MCF 10A (cell line): ENCODE measurements around the gene RPS28. TPM values are rescaled to one million over a fixed set of nuclear protein-coding genes. Genes with fewer than 3 reads are reported as not detected.
"Not testable (repeated sequence)": the region's sequence is repeated elsewhere in the genome, so short reads cannot be mapped to it uniquely, and the experiment has no call there.

ENCODE experiments used
- BruUV-seq: library from RNA; stranded (reverse); fragments of 400-500 nt; replicated peaks from 2 replicates; lab custom pipeline; 2021; lab: Mats Ljungman, UMichigan
- CTCF ChIA-PET: fragments of 300-600 bp; sonication (Branson Sonifier 250); formaldehyde crosslinking; extraction: SDS; loops from one replicate; lab custom pipeline; 2021; ENCODE audit warnings: antibody characterized with exemption, inconsistent platforms; lab: Yijun Ruan, JAX
- POLR2A ChIA-PET: fragments of 300-600, 350-650 bp; sonication (Branson Sonifier 250); formaldehyde crosslinking; extraction: SDS; loops from one replicate; lab custom pipeline; 2020; ENCODE audit warnings: antibody characterized with exemption, inconsistent platforms; lab: Yijun Ruan, JAX
- DNase-seq: peaks from one replicate; pipeline ENCODE4 v3.0.0-alpha.2; 2018; ENCODE audit not compliant: unreplicated experiment
- H3K27ac Mint-ChIP-seq: one replicate; pipeline ENCODE4 v1.8.0; 2022; ENCODE audit warnings: mild to moderate bottlenecking, low read depth, mixed read lengths; ENCODE audit not compliant: unreplicated experiment
- H3K27me3 Mint-ChIP-seq: one replicate; pipeline ENCODE4 v1.8.0; 2022; ENCODE audit warnings: mixed read lengths; ENCODE audit not compliant: insufficient read depth, unreplicated experiment
- H3K36me3 Mint-ChIP-seq: one replicate; pipeline ENCODE4 v1.8.0; 2022; ENCODE audit warnings: mild to moderate bottlenecking, moderate library complexity, mixed read lengths; ENCODE audit not compliant: insufficient read depth, unreplicated experiment
- H3K4me1 Mint-ChIP-seq: one replicate; pipeline ENCODE4 v1.8.0; 2022; ENCODE audit warnings: mixed read lengths; ENCODE audit not compliant: insufficient read depth, unreplicated experiment
- H3K4me3 Mint-ChIP-seq: one replicate; pipeline ENCODE4 v1.8.0; 2022; ENCODE audit warnings: mild to moderate bottlenecking, moderate library complexity, mixed read lengths; ENCODE audit not compliant: unreplicated experiment
- H3K9me3 Mint-ChIP-seq: one replicate; pipeline ENCODE4 v1.8.0; 2022; ENCODE audit warnings: mixed read lengths; ENCODE audit not compliant: unreplicated experiment
- CTCF ChIP-seq: fragments of 200-600 bp; IDR thresholded peaks from one replicate; pipeline ENCODE4 v1.8.0; 2022; ENCODE audit warnings: antibody characterized with exemption, mild to moderate bottlenecking; ENCODE audit not compliant: unreplicated experiment
- intact Hi-C: fragments of 100-400 bp; cut with micrococcal nuclease; formaldehyde crosslinking; loops from 2 replicates; pipeline ENCODE4 v1.14.1; 2022
- total RNA-seq: library from RNA; stranded (reverse); gene quantifications from 2 replicates; pipeline ENCODE4 v1.2.3, GENCODE V29; 2022

The RPS28 gene
- total RNA-seq, 1 experiment from 2014 or later = 2,362 TPM

GRCh38 chr19:8342684-8343482, 21.6 kb downstream of the RPS28 start, which contains the start of gene KANK3:
Gene KANK3, minus strand, starts transcription at chr19:8343262. Its CDS starts 5,434 bp downstream, at chr19:8337828.
- ChIA-PET CTCF (interaction anchor here (0.6 to 2.2 kb wide), 2 partner anchors 8 to 11 kb away, joined by 3 to 20 read pairs; no protein-coding TSS in a partner anchor), POLR2A (interaction anchor here (1.2 kb wide), 1 partner anchor 8 kb away, joined by 3 read pairs; no protein-coding TSS in a partner anchor)
- Mint-ChIP-seq H3K4me1 (no peaks in the 10 kb centered on the region), H3K27ac (no peak within 1 kb of the TSS), H3K36me3 (peaks cover 6% of the 10 kb centered on the region), H3K9me3 (no peaks in the 10 kb centered on the region), H3K27me3 (no peaks in the 10 kb centered on the region), H3K4me3 (no peak within 1 kb of the TSS)
- no TSS peak for BruUV-seq
- no peak for TF ChIP-seq CTCF
- no peak for DNase-seq
- intact Hi-C loops = loop anchor here (10.0 kb wide), 1 partner anchor 732 kb away; no protein-coding TSS in a partner anchor

GRCh38 chr19:8343483-8343844, 22.2 kb downstream of the RPS28 start:
- no peak for DNase-seq
- H3K4me3 Mint-ChIP-seq = no peak overlapping the region
- no peaks in the 10 kb centered on the region for H3K9me3 Mint-ChIP-seq
- BruUV-seq = no TSS peak
- H3K27ac Mint-ChIP-seq = no peak overlapping the region
- intact Hi-C loops = loop anchor here (10.0 kb wide), 1 partner anchor 731 kb away; no protein-coding TSS in a partner anchor
- TF ChIP-seq CTCF = no peak
- no peaks in the 10 kb centered on the region for H3K4me1 Mint-ChIP-seq
- H3K36me3 Mint-ChIP-seq = peaks cover 6% of the 10 kb centered on the region
- no peaks in the 10 kb centered on the region for H3K27me3 Mint-ChIP-seq
- POLR2A ChIA-PET = interaction anchor here (1.1 to 1.2 kb wide), 2 partner anchors 9 to 19 kb away, joined by 3 to 4 read pairs; no protein-coding TSS in a partner anchor
- CTCF ChIA-PET = interaction anchor here (2.2 kb wide), 1 partner anchor 11 kb away, joined by 20 read pairs; no protein-coding TSS in a partner anchor

- H3K4me3 Mint-ChIP-seq = not testable (repeated sequence)
- CTCF ChIA-PET = interaction anchor here (0.6 to 0.7 kb wide), 2 partner anchors 156 to 188 kb away, joined by 3 to 4 read pairs; no protein-coding TSS in a partner anchor
Observed at GRCh38 chr19:8349629-8350372, 28.5 kb downstream of the RPS28 start.

GRCh38 chr19:8352134-8352827, 31.0 kb downstream of the RPS28 start:
- Mint-ChIP-seq H3K27me3 (no peaks in the 10 kb centered on the region), H3K27ac (no peak overlapping the region), H3K4me3 (no peak overlapping the region), H3K4me1 (peaks cover 23% of the 10 kb centered on the region), H3K9me3 (no peaks in the 10 kb centered on the region), H3K36me3 (peaks cover 5% of the 10 kb centered on the region)
- no peak for TF ChIP-seq CTCF
- no TSS peak for BruUV-seq
- intact Hi-C loops = loop anchor here (10.0 kb wide), 1 partner anchor 103 kb away; no protein-coding TSS in a partner anchor
- ChIA-PET POLR2A (interaction anchor here (0.6 to 2.9 kb wide), 4 partner anchors 13 to 187 kb away, joined by 3 to 9 read pairs (median 4); no protein-coding TSS in a partner anchor), CTCF (interaction anchor here (0.5 to 6.0 kb wide), 15 partner anchors 8 to 322 kb away, joined by 3 to 72 read pairs (median 12); partner anchors contain the start of genes KANK3, MYO1F and RAB11B)
- DNase-seq = no peak

More at GRCh38 chr19:8349629-8350372, 28.5 kb downstream of the RPS28 start:
- DNase-seq, H3K9me3 Mint-ChIP-seq, BruUV-seq, H3K27ac Mint-ChIP-seq, H3K27me3 Mint-ChIP-seq, POLR2A ChIA-PET, H3K36me3 Mint-ChIP-seq: not testable (repeated sequence)
- H3K4me1 Mint-ChIP-seq = peaks cover 11% of the 10 kb centered on the region
- intact Hi-C loops = loop anchor here (10.0 kb wide), 2 partner anchors 105 to 725 kb away; no protein-coding TSS in a partner anchor

GRCh38 chr19:8352845-8353244, 31.5 kb downstream of the RPS28 start:
- ChIA-PET CTCF (interaction anchor here (0.7 to 6.0 kb wide), 26 partner anchors 9 to 233 kb away, joined by 3 to 72 read pairs (median 11); partner anchors contain the start of genes ANGPTL4, KANK3, MYO1F and RAB11B), POLR2A (interaction anchor here (0.6 to 2.9 kb wide), 5 partner anchors 12 to 187 kb away, joined by 3 to 9 read pairs (median 4); partner anchors contain the start of gene RAB11B)
- H3K4me1 Mint-ChIP-seq = peaks cover 23% of the 10 kb centered on the region
- H3K4me3 Mint-ChIP-seq, H3K27ac Mint-ChIP-seq, BruUV-seq, H3K27me3 Mint-ChIP-seq, H3K9me3 Mint-ChIP-seq, DNase-seq, H3K36me3 Mint-ChIP-seq: not testable (repeated sequence)
- intact Hi-C loops = loop anchor here (10.0 kb wide), 1 partner anchor 102 kb away; no protein-coding TSS in a partner anchor
